Measurements from ENCODE around the gene YJEFN3.

GRCh38 chr19:19489804-19490204, 38.9 kb upstream of the YJEFN3 start:
- TF ChIP-seq CTCF (IDR thresholded peaks at IDR 0.05; ENCODE audit: low read depth, low read length), result no peak
- no peak for TF ChIP-seq EZH2phosphoT487 (IDR thresholded peaks at IDR 0.05; ENCODE audit: low read depth)
